NCI-H2196 (cell line): ENCODE results near the gene GALNT9.
"Not testable (repeated sequence)": the region's sequence is repeated elsewhere in the genome, so short reads cannot be mapped to it uniquely, and the experiment has no call there.

ENCODE experiments used
- DNase-seq: peaks from one replicate; lab custom pipeline; 2025; ENCODE audit not compliant: unreplicated experiment; lab: John Stamatoyannopoulos, UW

Gene GALNT9

GRCh38 chr12:132295561-132295960 lies 33.8 kb downstream of the GALNT9 start:
- not testable (repeated sequence) for DNase-seq

- no peak for DNase-seq
These were observed 34.3 kb downstream of the GALNT9 start for GRCh38 chr12:132295101-132295526.

- DNase-seq, result no peak
These were observed 35.0 kb downstream of the GALNT9 start for GRCh38 chr12:132294121-132295034.

- no peak for DNase-seq
These were observed 36.8 kb downstream of the GALNT9 start for GRCh38 chr12:132292328-132293319.

GRCh38 chr12:132291402-132292175 lies 37.8 kb downstream of the GALNT9 start:
- no peak for DNase-seq

GRCh38 chr12:132290203-132290540 lies 39.2 kb downstream of the GALNT9 start:
- no peak for DNase-seq

- no peak for DNase-seq
These were observed 39.8 kb downstream of the GALNT9 start for GRCh38 chr12:132289356-132290202.

GRCh38 chr12:132288516-132289215 lies 40.7 kb downstream of the GALNT9 start:
- no peak for DNase-seq

- no peak for DNase-seq
These were observed 41.8 kb downstream of the GALNT9 start for GRCh38 chr12:132287391-132288238.

- no peak for DNase-seq
These were observed 42.5 kb downstream of the GALNT9 start for GRCh38 chr12:132286912-132287311.

GRCh38 chr12:132285991-132286681 lies 43.3 kb downstream of the GALNT9 start:
- DNase-seq, result no peak

GRCh38 chr12:132284827-132285741 lies 44.3 kb downstream of the GALNT9 start:
- no peak for DNase-seq

GRCh38 chr12:132284071-132284826 lies 45.1 kb downstream of the GALNT9 start:
- DNase-seq, result no peak

GRCh38 chr12:132282950-132283771 lies 46.2 kb downstream of the GALNT9 start:
- no peak for DNase-seq
